ENCODE measurements around the gene TET2. TPM values are rescaled to one million over a fixed set of nuclear protein-coding genes. Genes with fewer than 3 reads are reported as not detected.

TET2 gene
- total RNA-seq, 1 experiment from 2014 or later, result 7.0 TPM

DNA sequence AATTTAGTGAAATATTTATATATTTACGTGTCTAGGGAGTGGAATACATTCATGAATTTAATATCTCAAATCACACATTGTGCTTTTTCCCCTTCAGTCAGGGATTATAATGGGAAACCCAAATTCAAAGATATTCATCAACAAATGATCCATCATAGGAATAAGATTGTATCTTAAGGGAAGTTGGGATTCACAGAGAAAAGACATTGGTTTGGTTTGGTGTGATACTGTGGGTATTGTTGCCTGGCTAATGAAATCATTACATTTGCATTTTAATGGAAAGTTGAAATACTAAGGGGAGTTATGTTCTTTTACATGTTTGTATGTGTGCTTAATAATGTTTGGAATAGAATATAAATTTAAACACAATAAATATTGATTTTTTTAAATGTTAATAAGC lies 1.7 kb downstream of the TET2 start:
- Histone ChIP-seq H3K4me1 (ENCODE audit: control insufficient read depth, insufficient read depth, low read length) (no peaks in the 10 kb centered on the region), H3K27me3 (ENCODE audit: control insufficient read depth, insufficient read depth, low read length) (no peaks in the 10 kb centered on the region), H3K36me3 (ENCODE audit: control insufficient read depth, insufficient read depth, low read length) (peaks cover 8% of the 10 kb centered on the region; the same call in 1 of the 2 replicates), H3K9me3 (ENCODE audit: control insufficient read depth, insufficient read depth, low read depth, low read length) (no peaks in the 10 kb centered on the region), H3K4me3 (ENCODE audit: low read depth in 2 of 2, low read length in 2 of 2) (peak overlapping the region; percentile 85 to 93; a peak in 3 of 4 replicates), H3K27ac (ENCODE audit: low read length) (peak overlapping the region; percentile 95; the same call in 1 of the 2 replicates)
- POLR2A ChIA-PET, result no interaction called here
- intact Hi-C loops (cut with micrococcal nuclease; ENCODE audit: unreplicated experiment), result no loop called here
- TF ChIP-seq TCF7L2 (IDR thresholded peaks at IDR 0.05; ENCODE audit: low read depth, low read length), result no peak
- TF ChIP-seq SIN3A (IDR thresholded peaks at IDR 0.05; ENCODE audit: borderline replicate concordance, insufficient read depth, low read depth, low read length), result no peak
- TF ChIP-seq, protein P1, sequence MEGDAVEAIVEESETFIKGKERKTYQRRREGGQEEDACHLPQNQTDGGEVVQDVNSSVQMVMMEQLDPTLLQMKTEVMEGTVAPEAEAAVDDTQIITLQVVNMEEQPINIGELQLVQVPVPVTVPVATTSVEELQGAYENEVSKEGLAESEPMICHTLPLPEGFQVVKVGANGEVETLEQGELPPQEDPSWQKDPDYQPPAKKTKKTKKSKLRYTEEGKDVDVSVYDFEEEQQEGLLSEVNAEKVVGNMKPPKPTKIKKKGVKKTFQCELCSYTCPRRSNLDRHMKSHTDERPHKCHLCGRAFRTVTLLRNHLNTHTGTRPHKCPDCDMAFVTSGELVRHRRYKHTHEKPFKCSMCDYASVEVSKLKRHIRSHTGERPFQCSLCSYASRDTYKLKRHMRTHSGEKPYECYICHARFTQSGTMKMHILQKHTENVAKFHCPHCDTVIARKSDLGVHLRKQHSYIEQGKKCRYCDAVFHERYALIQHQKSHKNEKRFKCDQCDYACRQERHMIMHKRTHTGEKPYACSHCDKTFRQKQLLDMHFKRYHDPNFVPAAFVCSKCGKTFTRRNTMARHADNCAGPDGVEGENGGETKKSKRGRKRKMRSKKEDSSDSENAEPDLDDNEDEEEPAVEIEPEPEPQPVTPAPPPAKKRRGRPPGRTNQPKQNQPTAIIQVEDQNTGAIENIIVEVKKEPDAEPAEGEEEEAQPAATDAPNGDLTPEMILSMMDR (IDR thresholded peaks at IDR 0.05), result no peak
- no peak for TF ChIP-seq POLR2AphosphoS5 (IDR thresholded peaks at IDR 0.05; ENCODE audit: low read depth, low read length)
- TF ChIP-seq, protein P2, sequence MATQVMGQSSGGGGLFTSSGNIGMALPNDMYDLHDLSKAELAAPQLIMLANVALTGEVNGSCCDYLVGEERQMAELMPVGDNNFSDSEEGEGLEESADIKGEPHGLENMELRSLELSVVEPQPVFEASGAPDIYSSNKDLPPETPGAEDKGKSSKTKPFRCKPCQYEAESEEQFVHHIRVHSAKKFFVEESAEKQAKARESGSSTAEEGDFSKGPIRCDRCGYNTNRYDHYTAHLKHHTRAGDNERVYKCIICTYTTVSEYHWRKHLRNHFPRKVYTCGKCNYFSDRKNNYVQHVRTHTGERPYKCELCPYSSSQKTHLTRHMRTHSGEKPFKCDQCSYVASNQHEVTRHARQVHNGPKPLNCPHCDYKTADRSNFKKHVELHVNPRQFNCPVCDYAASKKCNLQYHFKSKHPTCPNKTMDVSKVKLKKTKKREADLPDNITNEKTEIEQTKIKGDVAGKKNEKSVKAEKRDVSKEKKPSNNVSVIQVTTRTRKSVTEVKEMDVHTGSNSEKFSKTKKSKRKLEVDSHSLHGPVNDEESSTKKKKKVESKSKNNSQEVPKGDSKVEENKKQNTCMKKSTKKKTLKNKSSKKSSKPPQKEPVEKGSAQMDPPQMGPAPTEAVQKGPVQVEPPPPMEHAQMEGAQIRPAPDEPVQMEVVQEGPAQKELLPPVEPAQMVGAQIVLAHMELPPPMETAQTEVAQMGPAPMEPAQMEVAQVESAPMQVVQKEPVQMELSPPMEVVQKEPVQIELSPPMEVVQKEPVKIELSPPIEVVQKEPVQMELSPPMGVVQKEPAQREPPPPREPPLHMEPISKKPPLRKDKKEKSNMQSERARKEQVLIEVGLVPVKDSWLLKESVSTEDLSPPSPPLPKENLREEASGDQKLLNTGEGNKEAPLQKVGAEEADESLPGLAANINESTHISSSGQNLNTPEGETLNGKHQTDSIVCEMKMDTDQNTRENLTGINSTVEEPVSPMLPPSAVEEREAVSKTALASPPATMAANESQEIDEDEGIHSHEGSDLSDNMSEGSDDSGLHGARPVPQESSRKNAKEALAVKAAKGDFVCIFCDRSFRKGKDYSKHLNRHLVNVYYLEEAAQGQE (IDR thresholded peaks at IDR 0.05; ENCODE audit: insufficient read depth in 1 of 2, low read depth in 2 of 2, low read length in 1 of 2), result no peak
- in situ Hi-C loops (cut with HindIII; ENCODE audit: low pct_unique_long_range_greater_than_20kb, low sequenced_read_pairs), result no loop called here
- ATAC-seq (no peak), DNase-seq (ENCODE audit: low read depth, low spot score) (no peak)
- CTCF ChIA-PET, result no interaction called here
- no TSS peak for BruUV-seq (replicated peaks)

DNA sequence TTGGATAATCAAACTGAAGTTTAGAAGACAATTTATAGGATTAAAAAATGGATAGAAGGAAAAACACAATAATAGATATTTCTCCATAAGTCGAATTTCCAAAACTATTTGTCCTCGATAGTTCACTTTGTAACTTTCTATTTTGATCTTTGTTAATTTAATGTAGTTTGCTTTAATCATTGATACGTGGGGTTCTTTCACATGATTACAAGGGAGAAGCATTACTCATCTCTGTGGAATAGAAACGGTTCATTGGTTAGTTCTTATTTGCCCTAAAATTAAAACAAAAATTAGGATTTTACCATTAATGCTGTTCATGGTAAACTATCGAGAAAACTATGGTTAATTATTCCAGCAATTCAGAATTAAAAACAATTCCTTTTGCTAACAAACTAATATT lies 2.1 kb downstream of the TET2 start:
- H3K4me3 ChIP-seq (ENCODE audit: low read depth in 2 of 2, low read length in 2 of 2), result peak overlapping the region in 1 of 2 experiments; percentile 93; a peak in 2 of 4 replicates
- DNase-seq (ENCODE audit: low read depth, low spot score), result no peak
- intact Hi-C loops (cut with micrococcal nuclease; ENCODE audit: unreplicated experiment) (no loop called here), in situ Hi-C loops (cut with HindIII; ENCODE audit: low pct_unique_long_range_greater_than_20kb, low sequenced_read_pairs) (no loop called here)
- H3K9me3 ChIP-seq (ENCODE audit: control insufficient read depth, insufficient read depth, low read depth, low read length), result no peaks in the 10 kb centered on the region
- ATAC-seq, result no peak
- H3K4me1 ChIP-seq (ENCODE audit: control insufficient read depth, insufficient read depth, low read length), result no peaks in the 10 kb centered on the region
- ChIA-PET POLR2A (no interaction called here), CTCF (no interaction called here)
- H3K36me3 ChIP-seq (ENCODE audit: control insufficient read depth, insufficient read depth, low read length), result peaks cover 8% of the 10 kb centered on the region; the same call in 1 of the 2 replicates
- no TSS peak for BruUV-seq (replicated peaks)
- no peak overlapping the region for H3K27ac ChIP-seq (ENCODE audit: low read length)
- no peak for TF ChIP-seq POLR2AphosphoS5 (IDR thresholded peaks at IDR 0.05; ENCODE audit: low read depth, low read length)
- no peak for TF ChIP-seq TCF7L2 (IDR thresholded peaks at IDR 0.05; ENCODE audit: low read depth, low read length)
- TF ChIP-seq, protein P1 (IDR thresholded peaks at IDR 0.05), result no peak
- TF ChIP-seq, protein P2 (IDR thresholded peaks at IDR 0.05; ENCODE audit: insufficient read depth in 1 of 2, low read depth in 2 of 2, low read length in 1 of 2), result no peak
- no peak for TF ChIP-seq SIN3A (IDR thresholded peaks at IDR 0.05; ENCODE audit: borderline replicate concordance, insufficient read depth, low read depth, low read length)
- no peaks in the 10 kb centered on the region for H3K27me3 ChIP-seq (ENCODE audit: control insufficient read depth, insufficient read depth, low read length)

Data from Panc1 (cell line).